DOHH2 (cell line): ENCODE results near the gene ANAPC7.
"Not testable (repeated sequence)": the region's sequence is repeated elsewhere in the genome, so short reads cannot be mapped to it uniquely, and the experiment has no call there.

Experiments
- H3F3A ChIP-seq: fragments of 200-600 bp; sonication (generic), shearing (Covaris generic); 2 replicates; pipeline ENCODE4 v1.6.0; 2016; ENCODE audit warnings: antibody characterized with exemption, mild to moderate bottlenecking; ENCODE audit not compliant: control insufficient read depth, insufficient read depth
- H3K27ac ChIP-seq: fragments of 200-600 bp; sonication (generic); 2 replicates; pipeline ENCODE4 v1.5.1; 2014; ENCODE audit warnings: low read depth, mild to moderate bottlenecking, low read length, moderate library complexity
- H3K27me3 ChIP-seq: fragments of 200-600 bp; sonication (generic); 2 replicates; pipeline ENCODE4 v1.6.1; 2014; ENCODE audit warnings: mild to moderate bottlenecking, low read length, mixed read lengths; ENCODE audit not compliant: control insufficient read depth
- H3K36me3 ChIP-seq: fragments of 200-600 bp; sonication (generic); 2 replicates; pipeline ENCODE4 v1.6.1; 2014; ENCODE audit warnings: mild to moderate bottlenecking, low read length, moderate library complexity, mixed read lengths; ENCODE audit not compliant: control insufficient read depth
- H3K4me1 ChIP-seq: fragments of 200-600 bp; sonication (generic); 2 replicates; pipeline ENCODE4 v1.6.1; 2014; ENCODE audit warnings: mild to moderate bottlenecking, low read length, mixed read lengths; ENCODE audit not compliant: control insufficient read depth
- H3K4me2 ChIP-seq: fragments of 200-600 bp; sonication (generic); 2 replicates; pipeline ENCODE4 v1.6.0; 2014; ENCODE audit warnings: mild to moderate bottlenecking, low read length, moderate library complexity
- H3K4me3 ChIP-seq: fragments of 200-600 bp; sonication (generic); 2 replicates; pipeline ENCODE4 v1.5.1; 2014; ENCODE audit warnings: mild to moderate bottlenecking, low read length, mixed read lengths
- H3K79me2 ChIP-seq: fragments of 200-600 bp; sonication (generic); 2 replicates; pipeline ENCODE4 v1.6.1; 2014; ENCODE audit warnings: mild to moderate bottlenecking, low read length, mixed read lengths; ENCODE audit not compliant: control insufficient read depth
- H3K9me2 ChIP-seq: fragments of 200-600 bp; sonication (generic); replicated peaks from 2 replicates; pipeline ENCODE4 v1.6.1; 2014; ENCODE audit warnings: mild to moderate bottlenecking, low read length, mixed read lengths; ENCODE audit not compliant: control insufficient read depth
- H3K9me3 ChIP-seq: fragments of 200-600 bp; sonication (generic); 2 replicates; pipeline ENCODE4 v1.6.1; 2014; ENCODE audit warnings: antibody characterized with exemption, low read length, mixed read lengths; ENCODE audit not compliant: control insufficient read depth, insufficient read depth
- H4K20me1 ChIP-seq: fragments of 200-600 bp; sonication (generic); 2 replicates; pipeline ENCODE4 v1.6.0; 2014; ENCODE audit warnings: low read depth, mild to moderate bottlenecking, antibody characterized with exemption, low read length, moderate library complexity; ENCODE audit not compliant: control insufficient read depth, insufficient read depth
- EZH2phosphoT487 ChIP-seq: fragments of 200-600 bp; sonication (generic); IDR thresholded peaks from 2 replicates; pipeline ENCODE4 v1.6.1; 2017; ENCODE audit warnings: borderline replicate concordance, mild to moderate bottlenecking, antibody characterized with exemption, low read length, moderate library complexity, mixed read lengths
- TF ChIP-seq, protein P1 (sequence below): fragments of 200-600 bp; sonication (generic); IDR thresholded peaks from one replicate; pipeline ENCODE4 v1.5.1; 2014; ENCODE audit warnings: antibody characterized with exemption, mild to moderate bottlenecking, low read depth, low read length; ENCODE audit not compliant: poor library complexity, severe bottlenecking

ANAPC7 gene

DNA sequence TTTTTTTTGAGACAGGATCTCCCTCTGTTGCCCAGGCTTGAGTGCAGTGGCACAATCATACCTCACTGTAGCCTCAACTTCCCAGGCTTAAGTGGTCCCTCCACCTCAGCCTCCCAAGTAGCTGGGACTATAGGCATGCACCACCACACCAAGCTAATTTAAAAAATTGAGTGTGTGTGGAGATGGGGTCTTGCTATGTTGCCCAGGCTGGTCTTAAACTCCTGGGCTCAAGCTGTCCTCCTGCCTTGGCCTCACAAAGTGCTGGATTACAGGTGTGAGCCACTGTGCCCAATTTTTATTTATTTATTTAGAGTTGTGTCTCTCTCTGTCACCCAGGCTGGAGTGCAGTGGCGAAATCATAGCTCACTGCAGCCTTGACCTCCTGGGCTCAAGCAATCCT is 17.1 kb upstream of the ANAPC7 start:
- peaks cover 26% of the 10 kb centered on the region for H3K4me1 ChIP-seq
- not testable (repeated sequence) for H3K27ac ChIP-seq, H3K9me2 ChIP-seq, H3F3A ChIP-seq, H3K4me3 ChIP-seq, H4K20me1 ChIP-seq, H3K79me2 ChIP-seq, H3K36me3 ChIP-seq, H3K9me3 ChIP-seq, H3K4me2 ChIP-seq
- H3K27me3 ChIP-seq, result peaks cover 12% of the 10 kb centered on the region

DNA sequence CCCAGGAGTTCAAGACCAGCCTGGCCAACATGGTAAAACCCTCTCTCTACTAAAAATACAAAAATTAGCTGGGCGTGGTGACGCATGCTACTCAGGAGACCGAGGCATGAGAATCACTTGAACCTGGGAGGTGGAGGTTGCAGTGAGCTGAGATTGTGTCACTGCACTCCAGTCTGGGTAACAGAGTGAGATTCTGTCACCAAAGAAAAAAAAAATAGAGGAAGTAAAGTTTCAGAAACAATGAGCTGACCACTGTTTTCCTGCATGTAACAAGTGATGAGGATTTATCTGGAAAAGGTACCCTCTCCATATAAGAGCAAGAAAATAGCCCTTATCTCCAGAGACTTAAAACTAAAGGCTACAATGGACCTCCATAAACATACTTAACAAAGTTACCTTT is 13.6 kb upstream of the ANAPC7 start:
- not testable (repeated sequence) for H3F3A ChIP-seq
- Histone ChIP-seq H3K27ac (peak overlapping the region; percentile 74), H3K4me2 (peak overlapping the region; percentile 77)

DNA sequence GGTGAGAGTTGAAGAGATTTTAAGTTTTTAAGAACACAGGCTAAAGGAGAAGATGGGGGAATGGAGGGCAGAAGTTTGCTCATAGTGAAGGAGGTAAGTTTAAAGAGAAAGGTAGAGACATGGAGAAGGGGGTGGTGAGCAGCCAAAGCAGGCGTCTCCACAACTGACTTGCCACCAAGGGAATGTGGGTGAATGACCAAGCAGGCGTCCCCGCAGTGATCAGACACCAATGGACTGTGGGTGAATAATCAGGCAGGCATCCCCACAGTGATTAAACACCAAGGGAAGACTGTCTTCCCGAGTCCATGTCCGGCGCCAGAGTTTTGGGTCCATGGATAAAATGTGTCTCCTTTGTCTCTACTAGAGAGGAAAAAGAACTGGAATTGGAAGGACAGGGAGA is 6.6 kb upstream of the ANAPC7 start:
- not testable (repeated sequence) for H3K9me2 ChIP-seq, H3K27ac ChIP-seq, H3K36me3 ChIP-seq, H3K4me3 ChIP-seq, H3K27me3 ChIP-seq, H3K4me1 ChIP-seq, H3K79me2 ChIP-seq, H3K9me3 ChIP-seq, H3F3A ChIP-seq, H4K20me1 ChIP-seq, H3K4me2 ChIP-seq

More for the DNA sequence above, 13.6 kb upstream of the ANAPC7 start:
- peaks cover 26% of the 10 kb centered on the region for H3K4me1 ChIP-seq
- not testable (repeated sequence) for H4K20me1 ChIP-seq, H3K79me2 ChIP-seq, H3K9me3 ChIP-seq, H3K27me3 ChIP-seq, H3K36me3 ChIP-seq, H3K9me2 ChIP-seq
- peak overlapping the region; percentile 67 for H3K4me3 ChIP-seq

DNA sequence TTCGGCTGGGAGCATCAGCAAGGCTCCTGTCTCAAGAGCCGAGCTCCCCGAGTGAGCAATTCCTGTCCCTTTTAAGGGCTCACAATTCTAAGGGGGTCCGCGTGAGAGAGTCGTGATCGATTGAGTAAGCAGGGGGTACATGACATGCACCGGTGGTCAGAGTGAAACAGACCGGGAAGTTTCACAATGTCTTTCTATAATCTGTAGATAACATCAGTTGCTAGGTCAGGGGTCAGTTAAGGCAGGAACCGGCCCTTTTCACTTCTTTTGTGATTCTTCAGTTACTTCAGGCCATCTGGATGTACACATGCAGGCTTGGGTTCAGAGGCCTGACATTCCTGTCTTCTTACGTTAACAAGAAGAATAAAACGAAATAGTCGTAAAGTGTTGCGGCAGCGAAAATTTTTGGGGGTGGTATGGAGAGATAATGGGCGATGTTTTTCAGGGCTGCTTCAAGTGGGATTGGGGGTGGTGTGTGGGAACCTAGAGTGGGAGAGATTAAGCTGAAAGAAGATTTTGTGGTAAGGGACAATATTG is 1.7 kb upstream of the ANAPC7 start:
- H3K9me2 ChIP-seq, H3K27me3 ChIP-seq, H4K20me1 ChIP-seq, H3K4me2 ChIP-seq, H3F3A ChIP-seq, H3K9me3 ChIP-seq, H3K27ac ChIP-seq, H3K4me3 ChIP-seq: not testable (repeated sequence)
- H3K36me3 ChIP-seq, result peaks cover 25% of the 10 kb centered on the region
- H3K79me2 ChIP-seq, result peaks cover 36% of the 10 kb centered on the region
- peaks cover 29% of the 10 kb centered on the region for H3K4me1 ChIP-seq

DNA sequence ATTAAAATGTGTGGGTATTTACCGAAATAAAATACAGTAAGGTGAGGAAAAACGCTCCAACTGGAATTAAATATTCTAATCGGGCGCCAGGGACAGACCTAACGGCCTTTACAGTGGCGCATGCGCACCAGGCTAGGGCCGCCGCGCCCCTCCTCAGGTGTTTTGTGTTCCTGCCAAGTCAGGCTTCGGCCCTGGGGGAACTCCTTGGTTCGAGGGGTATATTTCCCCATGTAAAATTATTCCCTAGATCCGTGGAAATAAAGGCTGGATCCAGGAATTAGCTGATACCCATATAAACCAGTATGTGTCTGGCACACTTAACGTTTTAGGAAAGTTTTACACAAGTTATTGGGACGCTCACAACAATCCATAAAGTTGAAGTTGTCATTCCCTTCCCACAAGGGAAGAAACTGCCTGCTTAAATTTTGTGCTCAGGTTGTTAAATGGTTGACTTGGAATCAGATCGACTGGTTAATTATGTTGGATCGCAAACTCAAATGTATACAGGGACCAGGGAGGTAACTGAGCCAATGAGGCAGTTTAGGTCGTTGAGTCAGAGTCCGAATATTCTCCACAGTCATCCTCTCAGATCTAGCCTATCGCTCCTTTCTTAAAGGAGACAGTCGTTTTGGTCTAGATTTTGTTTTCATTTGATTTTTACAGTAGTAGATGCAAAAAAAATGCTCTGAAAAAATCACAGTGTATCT is 621 bp upstream of the ANAPC7 start:
- Histone ChIP-seq H3K4me3 (peak overlapping the region; percentile 92), H3K9me3 (no peaks in the 10 kb centered on the region), H4K20me1 (no peaks in the 10 kb centered on the region), H3F3A (no peaks in the 10 kb centered on the region), H3K4me1 (peaks cover 30% of the 10 kb centered on the region), H3K9me2 (no peaks in the 10 kb centered on the region), H3K79me2 (peaks cover 47% of the 10 kb centered on the region), H3K27ac (peak overlapping the region; percentile 78), H3K36me3 (peaks cover 35% of the 10 kb centered on the region), H3K27me3 (no peaks in the 10 kb centered on the region), H3K4me2 (peak overlapping the region; percentile 67)
- TF ChIP-seq EZH2phosphoT487, result no peak
- TF ChIP-seq, protein P1, sequence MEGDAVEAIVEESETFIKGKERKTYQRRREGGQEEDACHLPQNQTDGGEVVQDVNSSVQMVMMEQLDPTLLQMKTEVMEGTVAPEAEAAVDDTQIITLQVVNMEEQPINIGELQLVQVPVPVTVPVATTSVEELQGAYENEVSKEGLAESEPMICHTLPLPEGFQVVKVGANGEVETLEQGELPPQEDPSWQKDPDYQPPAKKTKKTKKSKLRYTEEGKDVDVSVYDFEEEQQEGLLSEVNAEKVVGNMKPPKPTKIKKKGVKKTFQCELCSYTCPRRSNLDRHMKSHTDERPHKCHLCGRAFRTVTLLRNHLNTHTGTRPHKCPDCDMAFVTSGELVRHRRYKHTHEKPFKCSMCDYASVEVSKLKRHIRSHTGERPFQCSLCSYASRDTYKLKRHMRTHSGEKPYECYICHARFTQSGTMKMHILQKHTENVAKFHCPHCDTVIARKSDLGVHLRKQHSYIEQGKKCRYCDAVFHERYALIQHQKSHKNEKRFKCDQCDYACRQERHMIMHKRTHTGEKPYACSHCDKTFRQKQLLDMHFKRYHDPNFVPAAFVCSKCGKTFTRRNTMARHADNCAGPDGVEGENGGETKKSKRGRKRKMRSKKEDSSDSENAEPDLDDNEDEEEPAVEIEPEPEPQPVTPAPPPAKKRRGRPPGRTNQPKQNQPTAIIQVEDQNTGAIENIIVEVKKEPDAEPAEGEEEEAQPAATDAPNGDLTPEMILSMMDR, result no peak
